Breast epithelium (tissue), 3 donors: ENCODE data around the gene ZNF503.

Experiments used
- POLR2A ChIP-seq: fragments of 450-650 bp; IDR thresholded peaks from one replicate; pipeline ENCODE4 v1.6.1; 2016; ENCODE audit warnings: antibody characterized with exemption, mild to moderate bottlenecking, moderate library complexity
- TF ChIP-seq, protein P1 (sequence below), 3 donors: fragments of 450-650 bp; IDR thresholded peaks; one replicate each; pipeline ENCODE4 v1.5.1; 2016 to 2017; ENCODE audit warnings: antibody characterized with exemption in 3 of 3, mild to moderate bottlenecking in 3 of 3, moderate library complexity in 3 of 3

DNA sequence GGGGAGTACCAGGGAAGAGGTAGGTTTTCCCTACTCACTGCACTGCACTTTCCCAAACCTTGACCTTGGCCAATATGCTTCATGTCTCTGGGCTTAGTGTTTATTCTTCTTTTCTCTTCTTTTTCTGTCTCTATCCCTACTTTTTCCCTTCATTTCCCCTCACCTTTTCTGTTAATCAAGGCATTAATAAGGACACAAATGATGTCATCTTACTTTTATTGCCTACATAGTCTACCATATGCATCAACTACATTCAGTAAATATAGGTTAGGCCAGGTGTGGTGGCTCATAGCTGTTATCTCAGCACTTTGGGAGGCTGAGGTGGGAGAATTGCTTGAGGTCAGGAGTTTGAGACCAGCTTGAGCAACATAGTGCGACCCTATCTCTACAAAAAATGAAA lies 13.0 kb upstream of the ZNF503 start:
- no peak for TF ChIP-seq POLR2A
- TF ChIP-seq, protein P1, sequence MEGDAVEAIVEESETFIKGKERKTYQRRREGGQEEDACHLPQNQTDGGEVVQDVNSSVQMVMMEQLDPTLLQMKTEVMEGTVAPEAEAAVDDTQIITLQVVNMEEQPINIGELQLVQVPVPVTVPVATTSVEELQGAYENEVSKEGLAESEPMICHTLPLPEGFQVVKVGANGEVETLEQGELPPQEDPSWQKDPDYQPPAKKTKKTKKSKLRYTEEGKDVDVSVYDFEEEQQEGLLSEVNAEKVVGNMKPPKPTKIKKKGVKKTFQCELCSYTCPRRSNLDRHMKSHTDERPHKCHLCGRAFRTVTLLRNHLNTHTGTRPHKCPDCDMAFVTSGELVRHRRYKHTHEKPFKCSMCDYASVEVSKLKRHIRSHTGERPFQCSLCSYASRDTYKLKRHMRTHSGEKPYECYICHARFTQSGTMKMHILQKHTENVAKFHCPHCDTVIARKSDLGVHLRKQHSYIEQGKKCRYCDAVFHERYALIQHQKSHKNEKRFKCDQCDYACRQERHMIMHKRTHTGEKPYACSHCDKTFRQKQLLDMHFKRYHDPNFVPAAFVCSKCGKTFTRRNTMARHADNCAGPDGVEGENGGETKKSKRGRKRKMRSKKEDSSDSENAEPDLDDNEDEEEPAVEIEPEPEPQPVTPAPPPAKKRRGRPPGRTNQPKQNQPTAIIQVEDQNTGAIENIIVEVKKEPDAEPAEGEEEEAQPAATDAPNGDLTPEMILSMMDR (IDR thresholded peaks at IDR 0.05): no peak
